Cerebellar cortex (tissue), 1 donor: ENCODE data around the gene CCDC146.
A peak's percentile ranks its signal among the peaks of the same experiment; 100 is the strongest.
"Not testable (repeated sequence)": the region's sequence is repeated elsewhere in the genome, so short reads cannot be mapped to it uniquely, and the experiment has no call there.

Source experiments
- DNase-seq: peaks from one replicate; pipeline ENCODE4 v3.0.0-alpha.2; 2015; ENCODE audit warnings: low spot score

Gene CCDC146

GRCh38 chr7:77121860-77122681 is at the start of gene CCDC146:
Gene CCDC146, plus strand, starts transcription at chr7:77122615. Its CDS starts 45,054 bp downstream, at chr7:77167669.
- peak; percentile 100 for DNase-seq

DNA sequence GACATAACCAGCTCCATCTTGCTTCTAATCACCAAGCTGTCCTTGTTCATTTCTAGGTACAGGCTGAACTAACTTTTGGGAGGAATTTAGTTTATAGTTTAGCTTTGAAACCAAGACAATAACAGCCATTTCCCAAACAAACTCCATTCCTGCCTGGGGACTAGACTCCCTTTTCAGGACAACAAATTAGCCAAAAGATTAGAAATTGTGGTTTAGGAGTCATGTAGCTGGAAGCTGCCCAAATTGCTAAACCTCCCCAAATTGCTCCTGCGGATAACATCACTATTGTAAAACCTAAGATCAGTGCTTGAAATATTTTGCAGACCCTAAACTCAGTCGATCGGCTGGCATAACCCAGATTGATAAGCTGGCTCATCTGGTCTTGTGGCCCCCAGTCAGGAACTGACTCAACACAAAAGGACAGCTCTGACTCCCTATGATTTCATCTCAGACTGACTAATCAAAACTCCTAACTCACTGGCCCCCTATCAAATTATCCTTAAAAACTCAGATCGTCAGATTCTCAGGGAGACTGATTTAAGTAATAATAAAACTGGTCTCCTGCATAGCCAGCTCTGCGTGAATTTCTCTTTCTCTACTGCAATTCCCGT is 47.5 kb upstream of the CCDC146 start:
- not testable (repeated sequence) for DNase-seq

GRCh38 chr7:77077060-77077459 is 45.4 kb upstream of the CCDC146 start:
- DNase-seq = not testable (repeated sequence)

- DNase-seq = not testable (repeated sequence)
Measured at GRCh38 chr7:77079112-77079511, 43.3 kb upstream of the CCDC146 start.

- DNase-seq = not testable (repeated sequence)
Measured at GRCh38 chr7:77079624-77080023, 42.8 kb upstream of the CCDC146 start.

DNA sequence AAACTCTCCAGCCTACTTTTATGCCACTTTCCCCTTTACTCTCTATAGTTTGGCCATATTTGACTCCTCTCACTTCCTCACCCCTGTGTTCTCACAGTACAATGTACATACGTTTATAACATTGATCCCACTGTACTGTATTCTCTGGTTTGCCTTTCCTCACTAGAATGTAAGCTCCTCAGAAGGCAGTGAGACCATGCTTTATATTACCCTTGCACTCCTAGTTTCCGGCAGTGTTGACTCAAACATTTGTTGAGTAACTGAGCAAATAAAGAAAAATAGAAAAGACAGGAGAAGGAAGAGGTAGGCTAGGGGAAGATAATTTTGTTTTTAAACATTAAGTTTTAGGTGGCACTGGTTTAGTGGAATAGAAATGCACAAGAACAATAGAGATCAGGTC is 42.2 kb upstream of the CCDC146 start:
- not testable (repeated sequence) for DNase-seq

- DNase-seq = not testable (repeated sequence)
Measured at GRCh38 chr7:77082192-77082591, 40.2 kb upstream of the CCDC146 start.

DNA sequence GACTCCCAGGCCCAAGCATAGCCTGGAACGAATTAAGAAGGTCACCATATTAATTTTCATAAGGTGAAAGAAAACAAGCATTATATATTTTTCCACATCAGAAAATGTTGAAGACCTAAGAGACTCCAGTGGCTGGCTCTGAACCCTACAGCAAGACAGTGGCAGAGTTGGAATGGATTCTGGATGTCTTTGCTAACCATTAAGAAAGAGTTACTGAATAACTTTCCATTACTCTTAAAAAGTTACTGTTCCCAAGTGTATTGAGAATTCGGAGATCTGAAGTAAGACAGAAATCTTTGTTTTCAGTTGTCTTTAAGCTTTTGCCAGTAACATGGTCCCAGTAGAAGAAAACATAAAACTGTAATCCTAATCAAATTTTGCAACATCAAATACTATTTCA is 30.1 kb upstream of the CCDC146 start:
- not testable (repeated sequence) for DNase-seq

DNA sequence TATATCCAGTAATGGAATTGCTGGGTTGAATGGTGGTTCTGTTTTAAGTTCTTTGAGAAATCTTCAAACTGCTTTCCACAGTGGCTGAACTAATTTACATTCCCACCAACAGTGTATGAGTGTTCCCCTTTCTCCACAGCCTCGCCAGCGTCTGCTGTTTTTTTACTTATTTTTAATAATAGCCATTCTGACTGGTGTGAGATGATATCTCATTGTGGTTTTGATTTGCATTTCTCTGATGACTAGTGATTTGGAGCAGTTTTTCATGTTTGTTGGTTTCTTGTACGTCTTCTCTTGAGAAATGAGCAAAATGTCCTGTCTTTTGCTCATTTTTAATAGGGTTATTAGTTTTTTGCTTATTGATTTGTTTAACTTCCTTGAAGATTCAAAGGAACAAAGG is 21.9 kb upstream of the CCDC146 start:
- not testable (repeated sequence) for DNase-seq

DNA sequence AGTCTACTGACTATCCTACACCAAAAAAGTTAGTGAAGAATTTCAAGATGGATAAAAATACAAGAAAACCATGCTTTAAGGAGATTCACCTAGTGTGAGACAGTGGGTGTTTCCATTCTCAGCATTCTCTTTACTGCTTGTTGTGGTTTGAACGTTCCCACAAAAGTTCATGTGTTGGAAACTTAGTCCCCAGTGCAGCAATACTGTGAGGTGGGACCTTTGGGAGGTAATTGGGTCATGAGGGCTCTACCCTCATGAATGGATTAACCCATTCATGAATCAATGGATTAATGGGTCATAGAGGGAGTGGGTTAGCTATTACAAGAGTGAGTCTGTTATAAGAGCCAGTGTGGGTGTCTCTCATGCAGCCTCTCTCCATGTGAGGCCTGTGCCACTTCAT is 21.2 kb upstream of the CCDC146 start:
- DNase-seq = not testable (repeated sequence)

GRCh38 chr7:77102671-77103070 is 19.7 kb upstream of the CCDC146 start:
- not testable (repeated sequence) for DNase-seq

DNA sequence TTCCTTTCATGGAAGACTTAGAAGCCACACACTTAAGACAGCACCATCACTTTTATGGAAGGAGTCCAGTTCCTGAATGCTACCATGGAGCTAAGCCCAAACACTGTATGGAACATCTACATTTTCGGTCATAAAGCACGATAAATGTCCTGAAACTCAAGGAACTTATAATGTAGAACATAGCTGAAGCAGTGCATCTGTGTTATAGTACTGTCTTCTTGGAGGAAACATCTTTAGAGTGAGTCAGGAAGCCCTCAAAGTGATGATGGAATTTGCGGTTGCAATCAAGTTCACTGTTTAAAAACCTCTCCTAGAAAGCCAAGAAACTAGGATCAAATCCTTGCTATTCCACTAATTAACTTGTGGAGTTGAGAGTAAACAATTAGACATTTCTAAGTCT is 16.5 kb upstream of the CCDC146 start:
- not testable (repeated sequence) for DNase-seq

- not testable (repeated sequence) for DNase-seq
Measured at GRCh38 chr7:77107659-77108058, 14.8 kb upstream of the CCDC146 start.

- not testable (repeated sequence) for DNase-seq
Measured at GRCh38 chr7:77108362-77108761, 14.1 kb upstream of the CCDC146 start.

DNA sequence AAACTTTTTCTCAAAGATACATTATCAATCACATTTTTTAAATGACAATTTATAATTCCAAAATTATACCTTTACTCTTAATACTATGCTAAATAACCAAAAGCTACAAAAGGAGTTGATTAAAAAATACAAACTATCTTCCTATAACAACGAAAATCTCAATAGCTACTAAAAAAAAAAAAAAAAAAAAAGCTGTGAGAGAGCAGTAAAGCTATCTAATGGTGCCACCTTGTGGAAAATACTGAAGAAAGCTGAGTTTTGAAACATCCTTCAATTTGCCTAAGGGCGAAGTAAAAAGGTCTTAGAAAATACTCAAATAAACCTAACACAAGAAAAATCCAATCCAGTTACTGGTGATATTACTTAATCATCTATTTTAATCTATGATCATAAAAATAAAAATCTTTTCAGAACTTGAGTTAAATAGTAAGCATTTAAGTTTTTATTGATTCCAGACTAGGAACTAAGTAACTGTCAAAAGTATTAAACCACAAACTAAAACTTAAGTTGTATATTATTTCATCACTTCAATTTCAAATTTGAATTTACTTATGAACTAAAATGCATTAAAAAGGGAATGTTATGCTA is 9.6 kb upstream of the CCDC146 start:
- DNase-seq = peak; percentile 10

GRCh38 chr7:77125486-77125885 is 3.1 kb downstream of the CCDC146 start:
- not testable (repeated sequence) for DNase-seq

GRCh38 chr7:77127009-77127408 is 4.6 kb downstream of the CCDC146 start:
- DNase-seq = not testable (repeated sequence)

GRCh38 chr7:77128582-77129410 is 6.4 kb downstream of the CCDC146 start:
- not testable (repeated sequence) for DNase-seq

DNA sequence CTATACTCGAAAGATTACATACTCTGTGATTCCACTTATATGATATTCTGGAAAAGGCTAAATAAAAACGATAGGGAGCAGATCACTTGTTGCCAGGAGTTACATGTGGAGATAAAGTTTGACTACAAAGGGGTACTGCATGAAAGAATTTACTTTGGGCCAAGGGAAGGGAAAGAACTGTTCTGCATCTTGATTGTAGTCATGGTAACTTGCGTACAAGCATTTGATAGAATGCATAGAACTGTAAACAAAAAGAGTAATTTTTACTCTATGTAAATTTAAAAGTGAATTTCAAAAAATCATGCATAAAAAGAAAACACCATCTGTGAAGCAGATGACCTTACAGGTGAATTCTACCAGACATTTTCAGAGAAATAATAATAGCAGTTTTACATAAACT is 9.4 kb downstream of the CCDC146 start:
- not testable (repeated sequence) for DNase-seq

DNA sequence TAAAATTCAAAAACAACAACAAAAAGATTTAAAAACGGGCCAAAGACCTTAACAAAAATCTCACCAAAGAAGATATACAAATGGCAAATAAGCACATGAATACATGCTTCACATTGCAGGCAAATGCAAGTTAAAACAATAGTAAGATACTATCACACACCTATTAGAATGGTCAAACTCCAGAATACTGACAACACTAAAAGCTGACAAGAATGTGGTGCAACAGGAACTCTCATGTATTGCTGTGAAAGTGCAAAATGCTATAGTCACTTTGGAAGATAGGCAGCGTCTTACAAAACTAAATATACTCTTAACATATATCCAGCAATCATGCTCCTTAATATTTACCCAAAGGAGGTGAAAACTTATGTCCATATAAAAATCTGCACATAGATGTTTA is 16.3 kb downstream of the CCDC146 start:
- DNase-seq = not testable (repeated sequence)

GRCh38 chr7:77140291-77140690 is 17.9 kb downstream of the CCDC146 start:
- not testable (repeated sequence) for DNase-seq

GRCh38 chr7:77152232-77152631 is 29.8 kb downstream of the CCDC146 start:
- DNase-seq = not testable (repeated sequence)
